GM21447 (cell line): ENCODE measurements around the gene ZFYVE21.

Experiments
- ATAC-seq: cut with Tn5 transposase; IDR thresholded peaks from one replicate; pipeline ENCODE4 v1.9.1; 2021; ENCODE audit not compliant: unreplicated experiment

Gene ZFYVE21

DNA sequence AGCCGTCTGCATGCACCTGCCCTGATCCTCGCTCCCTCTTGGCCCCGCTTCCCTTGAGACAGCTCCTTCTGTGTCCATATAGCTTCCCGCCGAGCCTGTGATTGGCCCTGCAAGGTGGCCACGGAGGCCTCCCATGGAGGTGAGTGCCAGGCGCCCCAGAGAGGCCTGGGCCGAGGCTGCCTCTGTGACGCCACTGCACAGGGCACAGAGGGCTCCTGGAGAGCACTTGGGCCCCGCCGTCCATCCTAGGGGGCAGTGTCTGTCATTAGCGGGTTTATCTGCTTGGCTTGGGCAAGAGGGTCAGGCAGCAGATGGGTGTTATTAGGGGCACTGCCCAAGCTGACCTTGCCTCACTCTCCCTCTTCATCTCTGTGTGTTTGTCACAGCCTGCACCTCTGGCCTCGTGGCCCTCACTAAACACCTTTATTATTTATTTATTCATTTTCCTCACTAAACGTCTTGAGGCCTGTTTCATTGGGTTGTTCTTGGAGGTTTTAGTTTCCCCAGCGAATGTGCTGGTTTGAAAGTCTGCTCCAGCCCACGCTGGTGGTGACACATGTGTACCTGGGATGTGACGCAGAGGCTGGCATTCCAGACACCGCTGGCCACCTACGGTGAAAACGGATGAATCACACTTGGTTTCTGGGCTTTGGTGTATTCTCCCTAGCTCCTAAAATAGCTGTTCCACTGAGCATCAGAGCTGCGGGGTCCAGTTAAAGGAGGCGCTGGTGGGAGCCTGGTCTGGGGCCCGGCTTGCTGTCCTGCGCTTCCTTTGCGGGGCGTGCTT lies 5.9 kb downstream of the ZFYVE21 start:
- no peak for ATAC-seq

DNA sequence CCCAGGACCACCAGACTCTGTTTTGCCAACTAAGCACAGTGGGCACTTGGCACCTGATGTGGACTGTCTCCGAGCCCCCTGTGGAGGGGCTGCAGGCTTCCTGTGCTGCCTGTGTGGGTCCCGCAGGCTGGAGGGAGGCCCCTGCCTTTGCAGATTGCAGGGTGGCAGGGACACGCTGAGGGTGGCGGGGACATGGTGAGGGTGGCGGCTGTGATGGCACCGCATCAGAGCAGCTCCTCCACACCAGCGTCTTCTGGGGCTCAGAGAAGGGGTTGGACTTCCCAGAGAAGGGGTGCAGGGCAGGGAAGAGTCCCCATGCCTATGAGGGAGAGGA lies 8.1 kb downstream of the ZFYVE21 start:
- no peak for ATAC-seq

- no peak for ATAC-seq
Observed at GRCh38 chr14:103724116-103724515, 8.5 kb downstream of the ZFYVE21 start.

DNA sequence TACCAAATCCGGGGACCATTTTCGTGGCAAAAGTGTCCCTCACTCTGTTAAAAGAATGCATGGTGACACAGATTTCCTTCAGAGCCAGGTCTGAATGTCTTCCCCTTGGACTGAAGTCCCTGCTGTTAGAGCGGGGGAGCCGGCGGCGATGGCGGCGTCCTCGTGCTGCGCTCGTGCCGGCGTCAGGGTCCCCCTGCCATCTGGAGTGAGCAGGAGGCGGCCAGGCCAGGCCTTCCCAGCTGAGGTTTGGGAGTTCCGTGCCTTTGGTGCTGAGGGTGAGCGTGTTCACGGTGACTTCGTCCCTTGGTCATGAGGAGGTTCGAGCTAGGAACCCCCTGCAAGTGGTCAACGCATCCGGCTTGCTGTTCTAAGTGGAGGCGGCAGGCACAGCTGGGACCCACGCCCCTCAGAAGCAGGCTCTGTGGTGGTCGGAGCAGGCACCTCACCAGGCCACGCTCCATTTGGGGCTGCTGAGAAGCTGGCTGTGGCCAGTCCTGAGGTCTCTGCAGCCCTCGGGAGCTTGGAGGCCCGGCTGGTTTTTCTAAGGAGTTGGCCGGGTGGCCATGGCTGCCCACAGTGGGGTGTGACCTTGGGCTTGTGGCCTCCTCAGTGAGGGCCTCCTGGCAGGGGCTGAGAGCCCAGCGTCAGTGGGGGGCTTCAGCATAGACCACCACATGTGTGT lies 9.5 kb downstream of the ZFYVE21 start:
- no peak for ATAC-seq

- no peak for ATAC-seq
Observed at GRCh38 chr14:103725739-103726395, 10.3 kb downstream of the ZFYVE21 start.

- no peak for ATAC-seq
Observed at GRCh38 chr14:103726474-103726873, 10.9 kb downstream of the ZFYVE21 start.

- no peak for ATAC-seq
Observed at GRCh38 chr14:103727313-103727980, 11.8 kb downstream of the ZFYVE21 start.

GRCh38 chr14:103728141-103728540 lies 12.5 kb downstream of the ZFYVE21 start:
- ATAC-seq: no peak

GRCh38 chr14:103728721-103729120 lies 13.1 kb downstream of the ZFYVE21 start:
- ATAC-seq: no peak

- no peak for ATAC-seq
Observed at GRCh38 chr14:103729496-103730448, 14.2 kb downstream of the ZFYVE21 start.

GRCh38 chr14:103730490-103731035 lies 15.0 kb downstream of the ZFYVE21 start:
- ATAC-seq: no peak

- no peak for ATAC-seq
Observed at GRCh38 chr14:103731481-103731880, 15.9 kb downstream of the ZFYVE21 start.

DNA sequence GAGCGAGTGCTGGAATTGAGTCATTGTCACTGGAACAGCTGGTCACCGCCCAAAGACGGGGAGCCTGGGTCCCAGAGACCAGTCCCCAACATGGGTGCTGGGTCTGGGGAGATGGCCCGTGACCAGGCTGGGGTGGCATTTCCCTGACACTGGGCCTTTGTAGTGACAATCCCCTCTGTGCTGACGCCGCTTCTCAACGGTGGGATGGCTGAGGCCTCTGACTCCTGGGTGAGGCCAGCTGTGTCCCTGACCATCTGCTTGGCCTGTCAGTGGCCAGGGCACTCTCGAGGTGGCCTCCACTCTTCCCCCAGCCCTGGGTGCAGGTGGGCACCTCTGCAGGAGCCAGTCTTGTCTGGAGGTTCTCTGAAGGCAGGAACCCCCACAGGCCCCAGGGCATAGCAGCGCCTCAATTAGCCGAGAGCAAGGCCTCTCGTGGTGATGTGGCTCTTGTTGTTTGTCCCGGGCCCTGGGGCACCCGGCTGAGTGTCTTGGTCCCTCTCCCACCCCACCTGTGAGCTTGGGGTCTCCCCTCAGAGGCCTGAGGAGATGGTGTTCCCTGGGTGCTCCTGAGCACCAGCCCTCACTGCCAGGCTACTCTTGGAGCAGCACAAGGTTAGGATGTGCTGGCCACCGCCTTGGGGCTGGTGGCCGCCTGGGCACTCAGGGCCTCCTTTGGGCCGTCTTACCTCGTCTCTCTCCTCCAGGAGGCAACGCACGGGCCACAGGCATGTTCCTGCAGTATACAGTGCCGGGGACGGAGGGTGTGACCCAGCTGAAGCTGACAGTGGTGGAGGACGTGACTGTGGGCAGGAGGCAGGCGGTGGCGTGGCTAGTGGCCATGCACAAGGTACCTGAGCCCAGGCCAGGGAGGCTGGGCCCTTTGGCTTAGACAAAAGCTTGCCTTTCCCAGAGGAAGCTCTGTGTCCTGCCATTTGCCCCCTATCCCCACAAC lies 16.6 kb downstream of the ZFYVE21 start:
- ATAC-seq: no peak

DNA sequence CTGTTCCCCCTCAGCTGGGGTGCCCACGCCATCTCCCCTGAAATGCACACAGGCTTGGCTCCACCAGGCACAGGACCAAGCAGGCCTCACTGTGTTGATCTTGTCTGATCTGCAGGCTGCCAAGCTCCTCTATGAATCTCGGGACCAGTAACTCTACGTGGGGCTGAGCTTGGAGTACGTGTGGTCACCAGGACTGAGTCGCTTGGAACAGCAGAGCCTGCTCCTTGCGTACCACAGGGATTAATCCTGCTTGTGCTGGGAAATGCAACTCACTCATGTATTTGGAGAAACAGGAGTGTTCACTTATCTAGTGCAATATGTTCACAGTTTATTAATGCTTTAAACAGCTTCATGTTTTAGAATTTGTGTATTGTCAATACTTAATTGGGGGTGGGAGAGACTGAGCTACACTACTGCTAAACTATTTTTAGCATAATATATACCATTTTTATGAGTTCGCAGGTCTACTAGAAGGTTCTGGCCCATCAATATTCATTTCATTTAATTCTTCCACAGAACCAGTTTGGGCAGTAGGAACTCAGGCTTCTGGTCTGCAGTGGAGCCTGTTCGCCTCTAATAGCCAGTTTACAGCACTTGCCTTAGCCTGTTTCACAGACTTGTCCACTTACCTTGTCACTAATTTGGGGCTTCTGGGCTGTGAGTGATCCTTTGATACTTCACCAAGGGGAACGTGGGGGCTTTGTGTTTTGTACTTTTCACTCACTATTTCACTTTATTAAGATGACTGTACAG lies 17.4 kb downstream of the ZFYVE21 start:
- no peak for ATAC-seq

- no peak for ATAC-seq
Observed at GRCh38 chr14:103733651-103734050, 18.0 kb downstream of the ZFYVE21 start.

DNA sequence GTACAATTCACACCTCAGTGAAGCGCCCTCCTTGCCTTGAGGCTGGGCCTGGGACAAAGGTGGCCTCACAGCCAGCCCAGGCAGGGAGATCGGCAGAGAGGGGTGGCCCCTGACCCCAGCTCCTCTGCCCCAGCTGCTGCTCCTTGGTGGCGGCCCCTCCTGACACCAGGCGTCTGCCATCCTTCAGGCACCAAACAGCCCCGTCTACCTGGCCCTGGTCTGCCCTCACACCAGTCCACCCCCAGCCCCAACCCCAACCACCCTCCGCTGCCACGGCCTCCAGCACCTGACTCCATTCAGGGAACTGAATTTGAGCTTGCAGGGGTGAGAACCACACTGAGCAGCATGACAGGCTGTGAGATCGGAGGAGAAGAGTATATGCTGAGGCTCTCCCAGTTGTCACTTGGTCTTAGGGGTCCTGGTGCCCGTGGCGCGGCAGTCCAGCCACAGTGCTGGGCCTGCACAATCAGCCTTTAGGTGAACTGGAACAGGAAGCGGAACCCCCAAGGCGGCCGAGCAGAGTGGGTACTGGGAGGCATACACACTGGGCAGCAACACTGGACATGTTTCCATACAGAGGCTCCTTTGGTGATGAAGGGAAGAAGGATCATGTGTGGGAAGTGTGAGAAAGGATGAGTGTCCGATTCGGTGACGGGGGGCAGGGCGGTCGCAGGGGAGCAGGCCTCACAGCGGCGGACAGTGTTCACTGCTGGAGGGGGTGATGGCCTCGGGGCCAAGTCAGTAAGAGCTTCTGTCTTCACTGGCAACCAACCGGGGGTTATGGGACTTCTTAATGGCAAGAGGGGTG lies 18.7 kb downstream of the ZFYVE21 start:
- ATAC-seq: no peak

DNA sequence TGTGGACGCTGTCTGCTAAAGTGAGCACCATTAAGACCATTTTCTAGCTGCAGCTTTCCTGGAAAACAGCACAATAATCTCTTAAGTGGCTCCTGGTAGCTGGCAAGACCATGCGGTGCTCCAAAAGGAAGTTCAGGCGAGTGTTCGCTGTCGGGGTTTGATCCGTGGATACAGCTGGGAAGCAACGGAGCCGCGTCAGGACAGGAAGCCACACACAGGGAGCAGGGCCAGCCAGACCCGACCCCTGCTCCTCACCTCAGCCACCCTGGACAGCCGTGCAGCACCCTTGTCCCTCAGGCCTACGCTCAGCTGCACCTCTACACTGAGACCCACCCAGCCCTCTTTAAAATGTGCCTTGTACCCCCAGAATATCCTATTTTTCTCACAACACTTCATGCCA lies 19.4 kb downstream of the ZFYVE21 start:
- no peak for ATAC-seq

GRCh38 chr14:103735439-103735814 lies 19.8 kb downstream of the ZFYVE21 start:
- ATAC-seq: no peak
